NCI-H2227 (cell line): ENCODE measurements around the gene FRZB.
A peak's percentile ranks its signal among the peaks of the same experiment; 100 is the strongest.
"Not testable (repeated sequence)": the region's sequence is repeated elsewhere in the genome, so short reads cannot be mapped to it uniquely, and the experiment has no call there.

Experiments used
- DNase-seq: peaks from one replicate; lab custom pipeline; 2025; ENCODE audit not compliant: unreplicated experiment; lab: John Stamatoyannopoulos, UW

FRZB gene, protein sequence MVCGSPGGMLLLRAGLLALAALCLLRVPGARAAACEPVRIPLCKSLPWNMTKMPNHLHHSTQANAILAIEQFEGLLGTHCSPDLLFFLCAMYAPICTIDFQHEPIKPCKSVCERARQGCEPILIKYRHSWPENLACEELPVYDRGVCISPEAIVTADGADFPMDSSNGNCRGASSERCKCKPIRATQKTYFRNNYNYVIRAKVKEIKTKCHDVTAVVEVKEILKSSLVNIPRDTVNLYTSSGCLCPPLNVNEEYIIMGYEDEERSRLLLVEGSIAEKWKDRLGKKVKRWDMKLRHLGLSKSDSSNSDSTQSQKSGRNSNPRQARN

GRCh38 chr2:182866461-182867406, at the start of gene FRZB:
TSS of gene FRZB (minus strand) at chr2:182866637. CDS start at chr2:182866552, 85 bp downstream.
- peak; percentile 80 for DNase-seq

DNA sequence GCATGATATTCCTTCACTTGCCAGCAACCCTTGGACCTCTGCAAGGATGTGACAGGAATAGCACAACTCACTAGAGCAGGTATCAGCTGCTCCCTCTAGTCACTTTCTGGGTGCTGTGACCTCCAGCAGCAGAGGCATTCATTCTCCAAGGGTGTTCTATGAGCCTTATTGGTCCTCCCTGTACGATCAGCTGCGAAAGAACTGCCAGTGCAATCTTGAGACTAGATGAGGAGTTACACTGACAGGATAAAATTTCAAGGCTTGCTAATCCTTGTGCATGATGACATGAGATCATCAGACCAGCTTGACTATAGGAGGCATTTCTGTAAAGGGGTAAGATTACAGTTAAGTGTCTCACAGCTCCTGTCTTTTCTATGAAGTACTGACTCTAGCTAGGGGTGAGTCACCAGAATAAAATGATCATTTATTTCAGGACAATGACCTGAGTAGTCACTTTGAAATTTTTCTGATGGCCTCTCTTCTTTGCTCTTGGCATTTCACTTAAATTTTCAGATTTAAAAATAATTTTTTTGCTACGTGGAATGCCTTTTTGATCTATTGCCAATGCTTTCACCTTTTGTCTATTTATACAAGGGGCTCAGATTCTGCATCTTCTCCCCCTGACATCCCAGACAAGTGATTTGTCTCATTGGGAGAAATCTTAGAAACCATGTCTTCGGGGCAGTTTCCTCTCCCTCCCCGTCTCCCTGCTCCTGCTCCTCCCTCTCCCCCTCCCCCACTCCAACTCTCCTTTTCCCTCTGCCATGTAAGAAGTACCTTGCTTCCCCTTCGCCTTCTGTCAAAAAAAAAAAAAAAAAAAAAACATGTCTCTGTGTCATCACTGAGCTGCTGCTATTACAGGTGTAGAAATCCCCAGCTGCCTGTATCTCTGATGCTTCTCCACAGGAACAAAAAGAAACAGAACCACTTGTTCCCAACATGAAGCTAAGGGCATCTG, 49.2 kb upstream of the FRZB start:
- DNase-seq, result peak; percentile 30

GRCh38 chr2:182914852-182915251, 48.4 kb upstream of the FRZB start:
- no peak for DNase-seq

GRCh38 chr2:182913064-182913463, 46.6 kb upstream of the FRZB start:
- no peak for DNase-seq

- no peak for DNase-seq
These were observed 46.1 kb upstream of the FRZB start for GRCh38 chr2:182912518-182912915.

GRCh38 chr2:182911813-182912517, 45.5 kb upstream of the FRZB start:
- no peak for DNase-seq

GRCh38 chr2:182910965-182911364, 44.5 kb upstream of the FRZB start:
- no peak for DNase-seq

- no peak for DNase-seq
These were observed 40.8 kb upstream of the FRZB start for GRCh38 chr2:182907081-182907830.

GRCh38 chr2:182906454-182906853, 40.0 kb upstream of the FRZB start:
- no peak for DNase-seq

DNA sequence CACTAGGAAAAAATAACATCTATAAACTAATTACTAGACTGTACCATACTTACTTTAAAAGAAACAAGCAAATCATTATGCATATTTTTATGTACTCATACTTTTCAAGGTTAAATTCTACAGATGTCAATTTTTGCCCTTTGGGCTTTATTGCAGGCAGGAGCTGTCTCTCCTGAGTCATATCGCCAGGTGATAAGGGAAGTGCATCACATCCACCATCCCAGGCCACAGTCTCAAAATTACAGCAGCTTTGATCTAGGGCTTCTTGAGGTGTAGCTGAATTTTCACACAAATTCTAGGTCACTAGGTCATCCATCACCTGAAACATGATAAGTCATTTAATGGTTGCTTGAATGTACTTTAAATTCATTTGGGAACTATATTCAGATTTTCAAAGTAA, 38.4 kb upstream of the FRZB start:
- DNase-seq, result no peak

DNA sequence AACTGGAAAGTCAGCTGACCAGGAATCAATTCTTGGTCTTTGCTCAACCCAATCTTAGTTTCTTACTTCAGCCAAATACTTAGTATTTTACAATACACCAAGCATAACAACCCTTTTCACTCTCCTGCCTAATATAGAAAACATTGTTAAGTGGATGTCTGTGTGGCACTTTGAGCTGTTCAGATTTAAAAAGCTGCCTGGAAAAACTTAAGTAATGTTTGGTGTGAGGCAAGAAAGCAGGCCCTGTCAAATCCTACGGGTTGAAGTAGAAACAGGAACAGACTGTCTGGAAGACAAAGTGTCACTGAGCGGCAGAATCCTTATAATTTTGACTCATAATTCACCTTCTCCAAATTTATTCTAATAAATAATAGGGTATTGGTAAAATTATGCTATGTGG, 37.1 kb upstream of the FRZB start:
- no peak for DNase-seq

GRCh38 chr2:182901748-182902147, 35.3 kb upstream of the FRZB start:
- no peak for DNase-seq

- DNase-seq, result no peak
These were observed 32.3 kb upstream of the FRZB start for GRCh38 chr2:182898718-182899117.

GRCh38 chr2:182897137-182897536, 30.7 kb upstream of the FRZB start:
- no peak for DNase-seq

GRCh38 chr2:182895798-182896197, 29.4 kb upstream of the FRZB start:
- DNase-seq, result no peak

- no peak for DNase-seq
These were observed 28.7 kb upstream of the FRZB start for GRCh38 chr2:182895169-182895568.

GRCh38 chr2:182894174-182894573, 27.7 kb upstream of the FRZB start:
- no peak for DNase-seq

- no peak for DNase-seq
These were observed 27.2 kb upstream of the FRZB start for GRCh38 chr2:182893666-182894065.

- DNase-seq, result not testable (repeated sequence)
These were observed 26.6 kb upstream of the FRZB start for GRCh38 chr2:182893035-182893434.

DNA sequence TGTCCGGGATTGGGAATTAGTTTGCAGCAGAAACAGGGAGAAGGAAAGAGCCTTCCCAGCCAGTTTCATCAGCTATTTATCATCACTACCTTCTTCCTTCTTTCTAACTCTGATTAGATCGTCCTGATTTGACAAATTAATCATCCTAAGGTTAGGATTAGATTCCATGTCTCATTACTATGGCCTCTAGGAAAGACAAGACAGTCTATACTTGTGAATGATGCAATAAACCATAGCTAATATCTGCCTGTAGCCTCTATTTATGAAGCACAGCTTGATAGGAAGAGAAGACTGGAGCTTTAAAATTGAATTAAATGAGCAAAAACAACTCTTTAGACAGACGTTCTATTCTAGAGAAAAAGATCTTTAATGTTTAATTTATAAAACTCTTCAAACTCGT, 25.2 kb upstream of the FRZB start:
- DNase-seq, result no peak
